H9 (cell line): ENCODE data around the gene CAB39. TPM values are rescaled to one million over a fixed set of nuclear protein-coding genes. Genes with fewer than 3 reads are reported as not detected.

Source experiments
- DNase-seq: peaks from one replicate; pipeline ENCODE4 v3.0.0-alpha.2; 2017
- H2AFZ ChIP-seq: one replicate; pipeline ENCODE4 v1.6.1; 2013; ENCODE audit warnings: mild to moderate bottlenecking, low read length, control low read depth, moderate library complexity
- H2AK5ac ChIP-seq: 2 replicates; pipeline ENCODE4 v1.6.1; 2013; ENCODE audit warnings: low read length, control low read depth, mixed read lengths; ENCODE audit not compliant: insufficient read length
- H2BK120ac ChIP-seq: one replicate; pipeline ENCODE4 v1.6.1; 2013; ENCODE audit warnings: low read depth, mild to moderate bottlenecking, low read length, control low read depth, inconsistent platforms; ENCODE audit not compliant: poor library complexity, severe bottlenecking
- H2BK12ac ChIP-seq: 2 replicates; pipeline ENCODE4 v1.6.1; 2013; ENCODE audit warnings: low read length, control low read depth, mixed read lengths, low read depth; ENCODE audit not compliant: insufficient read length
- H2BK15ac ChIP-seq: 2 replicates; pipeline ENCODE4 v1.6.1; 2013; ENCODE audit warnings: low read depth, low read length, control low read depth
- H2BK20ac ChIP-seq: one replicate; pipeline ENCODE4 v1.6.1; 2013; ENCODE audit warnings: low read depth, mild to moderate bottlenecking, low read length, control low read depth, inconsistent platforms; ENCODE audit not compliant: poor library complexity, severe bottlenecking
- H2BK5ac ChIP-seq: 2 replicates; pipeline ENCODE4 v1.6.1; 2013; ENCODE audit warnings: low read length, control low read depth, mixed read lengths; ENCODE audit not compliant: insufficient read length
- H3K14ac ChIP-seq: 2 replicates; pipeline ENCODE4 v1.6.1; 2013; ENCODE audit warnings: low read length, control low read depth; ENCODE audit not compliant: insufficient read depth
- H3K18ac ChIP-seq: 2 replicates; pipeline ENCODE4 v1.6.1; 2013; ENCODE audit warnings: low read depth, mild to moderate bottlenecking, mixed read lengths, low read length, control low read depth; ENCODE audit not compliant: insufficient read length
- H3K23ac ChIP-seq: 2 replicates; pipeline ENCODE4 v1.6.1; 2013; ENCODE audit warnings: low read length, control low read depth, mixed read lengths, low read depth; ENCODE audit not compliant: insufficient read length
- H3K23me2 ChIP-seq: 2 replicates; pipeline ENCODE4 v1.6.1; 2013; ENCODE audit warnings: low read depth, mild to moderate bottlenecking, mixed read lengths, low read length, control low read depth; ENCODE audit not compliant: insufficient read length, poor library complexity, severe bottlenecking
- H3K27ac ChIP-seq: 2 replicates; pipeline ENCODE4 v1.5.1; 2013; ENCODE audit warnings: low read length, control low read depth, mixed read lengths, low read depth; ENCODE audit not compliant: insufficient read length
- H3K27me3 ChIP-seq: 2 replicates; pipeline ENCODE4 v1.6.1; 2013; ENCODE audit warnings: low read length, control low read depth, inconsistent platforms; ENCODE audit not compliant: insufficient read depth
- H3K4ac ChIP-seq: 2 replicates; pipeline ENCODE4 v1.6.1; 2013; ENCODE audit warnings: low read depth, mild to moderate bottlenecking, control low read depth, inconsistent platforms, low read length, moderate library complexity
- H3K4me1 ChIP-seq: 2 replicates; pipeline ENCODE4 v1.6.1; 2013; ENCODE audit warnings: low read length, control low read depth, inconsistent platforms; ENCODE audit not compliant: insufficient read depth
- H3K4me2 ChIP-seq: 2 replicates; pipeline ENCODE4 v1.6.1; 2013; ENCODE audit warnings: low read length, control low read depth, mixed read lengths; ENCODE audit not compliant: insufficient read length, insufficient read depth
- H3K56ac ChIP-seq: 2 replicates; pipeline ENCODE4 v1.6.1; 2013; ENCODE audit warnings: low read depth, mild to moderate bottlenecking, mixed read lengths, low read length, control low read depth; ENCODE audit not compliant: insufficient read length
- H3K79me1 ChIP-seq: 2 replicates; pipeline ENCODE4 v1.6.1; 2013; ENCODE audit warnings: low read depth, mild to moderate bottlenecking, moderate library complexity, low read length, control low read depth, inconsistent platforms; ENCODE audit not compliant: insufficient read depth, poor library complexity, severe bottlenecking
- H3K79me2 ChIP-seq: 2 replicates; pipeline ENCODE4 v1.6.1; 2013; ENCODE audit warnings: low read length, control low read depth, inconsistent platforms; ENCODE audit not compliant: insufficient read depth
- H3K9ac ChIP-seq: 2 replicates; pipeline ENCODE4 v1.6.1; 2013; ENCODE audit warnings: low read length, control low read depth, mixed read lengths; ENCODE audit not compliant: insufficient read length; ENCODE audit errors: extremely low read depth
- H3K9me3 ChIP-seq: one replicate; pipeline ENCODE4 v1.6.1; 2013; ENCODE audit warnings: low read depth, low read length, inconsistent platforms; ENCODE audit not compliant: control insufficient read depth
- H3T11ph ChIP-seq: one replicate; pipeline ENCODE4 v1.6.1; 2013; ENCODE audit warnings: mild to moderate bottlenecking, low read length, control low read depth, inconsistent platforms
- H4K20me1 ChIP-seq: one replicate; pipeline ENCODE4 v1.6.1; 2013; ENCODE audit not compliant: control insufficient read depth, insufficient read length, insufficient read depth
- H4K5ac ChIP-seq: 2 replicates; pipeline ENCODE4 v1.6.1; 2013; ENCODE audit warnings: low read depth, mild to moderate bottlenecking, mixed read lengths, low read length, control low read depth; ENCODE audit not compliant: insufficient read length
- H4K8ac ChIP-seq: replicated peaks from 2 replicates; pipeline ENCODE4 v1.6.1; 2013; ENCODE audit warnings: low read length, control low read depth, mixed read lengths, low read depth; ENCODE audit not compliant: insufficient read length
- H4K91ac ChIP-seq: 2 replicates; pipeline ENCODE4 v1.6.1; 2013; ENCODE audit warnings: low read depth, mild to moderate bottlenecking, moderate library complexity, mixed read lengths, low read length, control low read depth; ENCODE audit not compliant: insufficient read length
- H3K27ac Mint-ChIP-seq, 3 experiments: 2 replicates in 2 of 3; 3 replicates in 1 of 3; pipeline ENCODE4 v1.8.0; 2020 to 2021; ENCODE audit warnings: mixed read lengths in 3 of 3, mild to moderate bottlenecking in 1 of 3, moderate library complexity in 1 of 3
- H3K27me3 Mint-ChIP-seq: 2 replicates; pipeline ENCODE4 v1.8.0; 2021; ENCODE audit warnings: low read depth, mild to moderate bottlenecking, moderate library complexity, mixed read lengths
- H3K36me3 Mint-ChIP-seq, 3 experiments: 2 replicates in 2 of 3; 3 replicates in 1 of 3; pipeline ENCODE4 v1.8.0; 2020 to 2021; ENCODE audit warnings: low read depth in 3 of 3, mixed read lengths in 3 of 3; ENCODE audit not compliant: insufficient read depth in 1 of 3
- H3K4me1 Mint-ChIP-seq, 2 experiments: 2 replicates each; pipeline ENCODE4 v1.8.0; 2020; ENCODE audit warnings: mixed read lengths in 2 of 2
- H3K4me3 Mint-ChIP-seq, 2 experiments: 2 replicates in 1 of 2; 3 replicates in 1 of 2; pipeline ENCODE4 v1.8.0; 2020 to 2021; ENCODE audit warnings: mild to moderate bottlenecking in 2 of 2, mixed read lengths in 2 of 2, moderate library complexity in 1 of 2
- H3K9me3 Mint-ChIP-seq, 2 experiments: 2 replicates in 1 of 2; 3 replicates in 1 of 2; pipeline ENCODE4 v1.8.0; 2020; ENCODE audit warnings: mild to moderate bottlenecking in 2 of 2, mixed read lengths in 2 of 2, moderate library complexity in 1 of 2
- WGBS: extraction: QIAGEN DNeasy Blood & Tissue Kit; methylation state at CpG from one replicate; pipeline ENCODE4 v1.1.7; 2013; ENCODE audit warnings: missing lambda C conversion rate, low lambda C conversion rate, mixed read lengths; ENCODE audit not compliant: insufficient read length; ENCODE audit errors: extremely low coverage; 5-methylcytosine and 5-hydroxymethylcytosine counted together
- total RNA-seq: library from RNA; stranded (reverse); gene quantifications from 2 replicates; pipeline ENCODE4 v1.2.1, GENCODE V29; 2021
- TF ChIP-seq, protein P1 (sequence below): fragments of 200-600 bp; sonication (generic); conservative IDR thresholded peaks from 3 replicates; pipeline ENCODE4 v1.8.0; 2021; ENCODE audit warnings: antibody characterized with exemption, mild to moderate bottlenecking

The CAB39 gene
- total RNA-seq, 1 experiment from 2014 or later = 42.7 TPM

DNA sequence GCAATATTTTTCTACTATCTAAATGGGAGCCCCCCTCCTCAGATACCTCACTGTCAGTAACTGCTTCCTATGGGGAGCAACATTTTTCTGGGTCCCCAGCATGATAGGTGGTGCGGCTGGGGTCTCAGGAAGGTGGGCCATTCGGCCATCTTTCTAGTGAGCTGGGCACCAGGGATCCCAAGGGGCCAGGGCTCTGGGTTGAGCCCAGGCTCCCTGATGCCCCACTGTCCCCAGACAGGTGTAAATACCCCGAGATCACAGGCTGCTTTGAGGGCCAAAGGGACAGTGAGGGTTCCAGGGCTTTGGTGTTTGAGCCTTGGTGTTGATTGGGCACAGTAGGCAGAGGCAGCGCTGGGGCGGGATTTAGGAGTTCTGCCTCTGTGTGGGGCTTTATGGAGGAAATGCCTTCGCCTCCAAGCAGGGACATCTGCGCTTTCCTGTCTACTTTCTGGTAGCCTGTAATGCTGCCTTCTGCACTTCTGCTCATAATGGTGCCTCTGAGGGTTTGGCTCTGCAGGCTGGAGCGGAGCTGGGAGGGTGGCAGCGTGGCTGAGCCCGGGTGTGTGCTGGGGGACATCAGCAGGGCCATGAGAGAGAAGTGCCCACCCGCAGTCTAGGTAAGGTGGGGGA lies 157.4 kb downstream of the CAB39 start:
- peak overlapping the region; percentile 57 to 79 for H3K4me3 Mint-ChIP-seq
- H3K9ac ChIP-seq = no peak overlapping the region
- no peak overlapping the region for H2BK5ac ChIP-seq
- H2BK20ac ChIP-seq = no peak overlapping the region
- no peak overlapping the region for H3K23ac ChIP-seq
- H3K14ac ChIP-seq = no peak overlapping the region
- H3K4me1 ChIP-seq = peaks cover 16% of the 10 kb centered on the region; the same call in 1 of the 2 replicates
- no peak overlapping the region for H3K27ac ChIP-seq
- H4K91ac ChIP-seq = no peak overlapping the region
- H2AFZ ChIP-seq = no peak overlapping the region
- H3K23me2 ChIP-seq = peaks cover 10% of the 10 kb centered on the region
- no peak overlapping the region for H3K18ac ChIP-seq
- H2AK5ac ChIP-seq = no peak overlapping the region
- H3K36me3 Mint-ChIP-seq = peaks cover 11 to 30% (median 19%) of the 10 kb centered on the region in 3 experiments; a peak in 6 of 7 replicates
- no peaks in the 10 kb centered on the region for H3K27me3 ChIP-seq
- no peak overlapping the region for H4K8ac ChIP-seq
- no peaks in the 10 kb centered on the region for H3K9me3 ChIP-seq
- H3K4me1 Mint-ChIP-seq = peaks cover 58 to 60% of the 10 kb centered on the region in 2 experiments
- H2BK12ac ChIP-seq = no peak overlapping the region
- peaks cover 0 to 2% of the 10 kb centered on the region in 2 experiments; a peak in 1 of 5 replicates for H3K9me3 Mint-ChIP-seq
- TF ChIP-seq, protein P1, sequence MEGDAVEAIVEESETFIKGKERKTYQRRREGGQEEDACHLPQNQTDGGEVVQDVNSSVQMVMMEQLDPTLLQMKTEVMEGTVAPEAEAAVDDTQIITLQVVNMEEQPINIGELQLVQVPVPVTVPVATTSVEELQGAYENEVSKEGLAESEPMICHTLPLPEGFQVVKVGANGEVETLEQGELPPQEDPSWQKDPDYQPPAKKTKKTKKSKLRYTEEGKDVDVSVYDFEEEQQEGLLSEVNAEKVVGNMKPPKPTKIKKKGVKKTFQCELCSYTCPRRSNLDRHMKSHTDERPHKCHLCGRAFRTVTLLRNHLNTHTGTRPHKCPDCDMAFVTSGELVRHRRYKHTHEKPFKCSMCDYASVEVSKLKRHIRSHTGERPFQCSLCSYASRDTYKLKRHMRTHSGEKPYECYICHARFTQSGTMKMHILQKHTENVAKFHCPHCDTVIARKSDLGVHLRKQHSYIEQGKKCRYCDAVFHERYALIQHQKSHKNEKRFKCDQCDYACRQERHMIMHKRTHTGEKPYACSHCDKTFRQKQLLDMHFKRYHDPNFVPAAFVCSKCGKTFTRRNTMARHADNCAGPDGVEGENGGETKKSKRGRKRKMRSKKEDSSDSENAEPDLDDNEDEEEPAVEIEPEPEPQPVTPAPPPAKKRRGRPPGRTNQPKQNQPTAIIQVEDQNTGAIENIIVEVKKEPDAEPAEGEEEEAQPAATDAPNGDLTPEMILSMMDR = no peak
- H3K27me3 Mint-ChIP-seq = no peaks in the 10 kb centered on the region
- peaks cover 45% of the 10 kb centered on the region for H3K79me2 ChIP-seq
- H2BK120ac ChIP-seq = no peak overlapping the region
- no peak overlapping the region for H3K56ac ChIP-seq
- no peaks in the 10 kb centered on the region for H3K79me1 ChIP-seq
- H3K27ac Mint-ChIP-seq = peak overlapping the region; percentile 93 to 99 (median 99)
- no peaks in the 10 kb centered on the region for H4K20me1 ChIP-seq
- no peak overlapping the region for H2BK15ac ChIP-seq
- no peak overlapping the region for H3K4ac ChIP-seq
- WGBS = no CpG with 5 or more reads among the region's 11 CpGs
- no peak for DNase-seq
- no peak overlapping the region for H3K4me2 ChIP-seq
- H3T11ph ChIP-seq = no peak overlapping the region
- no peak overlapping the region for H4K5ac ChIP-seq

Other genes starting within 250 kb of the CAB39 start
- gene ITM2C, start 152.1 kb downstream of the CAB39 start, total RNA-seq = 297 and 302 TPM in 2 replicates
- gene GPR55, start 212.4 kb downstream of the CAB39 start, total RNA-seq = 0.11 TPM in 1 of 2 replicates, not detected in the other